Left lung (tissue), 10 donors: ENCODE data around the gene MCCD1. TPM values are rescaled to one million over a fixed set of nuclear protein-coding genes. Genes with fewer than 3 reads are reported as not detected.

Source experiments
- ATAC-seq: fragments of 200-7000 bp; cut with Tn5 transposase; one replicate; pipeline ENCODE4 v1.9.1; 2020; ENCODE audit warnings: moderate library complexity
- DNase-seq, 4 donors: peaks; one replicate each; pipeline ENCODE4 v3.0.0-alpha.2; 2013 to 2020
- H3K27ac ChIP-seq, 2 donors: fragments of 200-600 bp; sonication (generic) in 1 of 2; one replicate each; pipeline versions ENCODE4 v1.5.0 to v1.8.0; 2020 to 2021
- H3K27me3 ChIP-seq, 2 donors: fragments of 200-600 bp; sonication (generic) in 1 of 2; one replicate each; pipeline versions ENCODE4 v1.5.0 to v1.8.0; 2020 to 2021
- H3K36me3 ChIP-seq, 2 donors: fragments of 200-600 bp; sonication (generic) in 1 of 2; one replicate each; pipeline versions ENCODE4 v1.5.0 to v1.8.0; 2020 to 2021
- H3K4me1 ChIP-seq, 2 donors: fragments of 200-600 bp; one replicate each; pipeline ENCODE4 v1.8.0; 2021
- H3K4me3 ChIP-seq, 2 donors: fragments of 200-600 bp; sonication (generic) in 1 of 2; one replicate each; pipeline versions ENCODE4 v1.5.0 to v1.8.0; 2020 to 2021; ENCODE audit warnings: mild to moderate bottlenecking in 1 of 2
- H3K9me3 ChIP-seq, 2 donors: fragments of 200-600 bp; sonication (generic) in 1 of 2; one replicate each; pipeline versions ENCODE4 v1.5.0 to v1.8.0; 2020 to 2021
- intact Hi-C, 2 donors: fragments of 100-400 bp; cut with DNase I; formaldehyde crosslinking; loops; one replicate each; pipeline versions ENCODE4 v1.11.2 to v1.14.2; 2022
- polyA plus RNA-seq, 6 donors: library from polyadenylated mRNA; unstranded; fragments of 120-200 nt; gene quantifications; one replicate each; pipeline ENCODE4 v1.2.1, GENCODE V29; 2013; ENCODE audit not compliant: insufficient read length in 6 of 6
- total RNA-seq, 2 donors: library from RNA; stranded (reverse); fragmentation: NEBNext Ultra II Directional; extraction: Animal tissue kit (Norgen Biotek cat#: 25700); gene quantifications; one replicate each; pipeline ENCODE4 v1.2.1, GENCODE V29; 2021
- TF ChIP-seq, protein P1 (sequence below), 2 donors: fragments of 200-600 bp; sonication (generic) in 1 of 2; IDR thresholded peaks; one replicate each; pipeline versions ENCODE4 v1.5.0 to v1.8.0; 2021; ENCODE audit warnings: antibody characterized with exemption in 2 of 2
- donor health status: DM: no; HTN: yes; CAD: no.
- donor health status: DM: no; HTN: no; CAD: no.

The MCCD1 gene
- total and polyA plus RNA-seq, 8 donors: 0.23 to 0.27 (median 0.24) TPM; not detected in 5

GRCh38 chr6:31567531-31568370, 39.0 kb downstream of the MCCD1 start:
- no peak overlapping the region for H3K4me3 ChIP-seq
- no peak for DNase-seq
- peak overlapping the region in 1 of 2 donors; percentile 70 for H3K27ac ChIP-seq
- H3K9me3 ChIP-seq: no peaks in the 10 kb centered on the region
- TF ChIP-seq, protein P1, sequence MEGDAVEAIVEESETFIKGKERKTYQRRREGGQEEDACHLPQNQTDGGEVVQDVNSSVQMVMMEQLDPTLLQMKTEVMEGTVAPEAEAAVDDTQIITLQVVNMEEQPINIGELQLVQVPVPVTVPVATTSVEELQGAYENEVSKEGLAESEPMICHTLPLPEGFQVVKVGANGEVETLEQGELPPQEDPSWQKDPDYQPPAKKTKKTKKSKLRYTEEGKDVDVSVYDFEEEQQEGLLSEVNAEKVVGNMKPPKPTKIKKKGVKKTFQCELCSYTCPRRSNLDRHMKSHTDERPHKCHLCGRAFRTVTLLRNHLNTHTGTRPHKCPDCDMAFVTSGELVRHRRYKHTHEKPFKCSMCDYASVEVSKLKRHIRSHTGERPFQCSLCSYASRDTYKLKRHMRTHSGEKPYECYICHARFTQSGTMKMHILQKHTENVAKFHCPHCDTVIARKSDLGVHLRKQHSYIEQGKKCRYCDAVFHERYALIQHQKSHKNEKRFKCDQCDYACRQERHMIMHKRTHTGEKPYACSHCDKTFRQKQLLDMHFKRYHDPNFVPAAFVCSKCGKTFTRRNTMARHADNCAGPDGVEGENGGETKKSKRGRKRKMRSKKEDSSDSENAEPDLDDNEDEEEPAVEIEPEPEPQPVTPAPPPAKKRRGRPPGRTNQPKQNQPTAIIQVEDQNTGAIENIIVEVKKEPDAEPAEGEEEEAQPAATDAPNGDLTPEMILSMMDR (IDR thresholded peaks at IDR 0.05): no peak
- peaks cover 0 to 32% of the 10 kb centered on the region in 2 donors for H3K4me1 ChIP-seq
- no peak for ATAC-seq
- peaks cover 0 to 18% of the 10 kb centered on the region in 2 donors for H3K27me3 ChIP-seq
- no peaks in the 10 kb centered on the region for H3K36me3 ChIP-seq
- intact Hi-C loops: no loop called here

GRCh38 chr6:31568537-31568961, 39.8 kb downstream of the MCCD1 start:
- intact Hi-C loops: no loop called here

GRCh38 chr6:31569861-31570536, 41.2 kb downstream of the MCCD1 start:
- Histone ChIP-seq H3K27ac (no peak overlapping the region), H3K27me3 (peaks cover 0 to 18% of the 10 kb centered on the region in 2 donors), H3K9me3 (no peaks in the 10 kb centered on the region), H3K36me3 (no peaks in the 10 kb centered on the region), H3K4me3 (no peak overlapping the region), H3K4me1 (peaks cover 0 to 34% of the 10 kb centered on the region in 2 donors)
- DNase-seq (no peak), ATAC-seq (no peak)
- TF ChIP-seq, protein P1 (IDR thresholded peaks at IDR 0.05): no peak
- intact Hi-C loops: no loop called here

More at GRCh38 chr6:31568537-31568961, 39.8 kb downstream of the MCCD1 start:
- H3K27ac ChIP-seq: peak overlapping the region in 1 of 2 donors; percentile 70
- H3K4me3 ChIP-seq: no peak overlapping the region
- no peaks in the 10 kb centered on the region for H3K9me3 ChIP-seq
- TF ChIP-seq, protein P1 (IDR thresholded peaks at IDR 0.05): no peak
- peaks cover 0 to 18% of the 10 kb centered on the region in 2 donors for H3K27me3 ChIP-seq
- ATAC-seq (peak; percentile 70), DNase-seq (peak in 1 of 4 donors; percentile 56)
- no peaks in the 10 kb centered on the region for H3K36me3 ChIP-seq
- H3K4me1 ChIP-seq: peaks cover 0 to 24% of the 10 kb centered on the region in 2 donors

GRCh38 chr6:31572041-31572911, 43.5 kb downstream of the MCCD1 start, which contains the start of gene LTA:
LTA (plus strand) TSS chr6:31572289; CDS start chr6:31572743, 454 bp downstream.
- TF ChIP-seq, protein P1 (IDR thresholded peaks at IDR 0.05): no peak
- peak in 1 of 4 donors; percentile 79 for DNase-seq
- ATAC-seq: no peak
- Histone ChIP-seq H3K27me3 (peaks cover 0 to 4% of the 10 kb centered on the region in 2 donors), H3K4me1 (peaks cover 0 to 49% of the 10 kb centered on the region in 2 donors), H3K36me3 (peaks cover 0 to 4% of the 10 kb centered on the region in 2 donors), H3K27ac (peak within 1 kb of the TSS in 1 of 2 donors; percentile 13), H3K9me3 (no peaks in the 10 kb centered on the region), H3K4me3 (peak within 1 kb of the TSS in 1 of 2 donors; percentile 22)
- intact Hi-C loops: no loop called here
